ENCODE results near the gene OR4M2.
"Not testable (repeated sequence)": the region's sequence is repeated elsewhere in the genome, so short reads cannot be mapped to it uniquely, and the experiment has no call there.

The OR4M2 gene, protein sequence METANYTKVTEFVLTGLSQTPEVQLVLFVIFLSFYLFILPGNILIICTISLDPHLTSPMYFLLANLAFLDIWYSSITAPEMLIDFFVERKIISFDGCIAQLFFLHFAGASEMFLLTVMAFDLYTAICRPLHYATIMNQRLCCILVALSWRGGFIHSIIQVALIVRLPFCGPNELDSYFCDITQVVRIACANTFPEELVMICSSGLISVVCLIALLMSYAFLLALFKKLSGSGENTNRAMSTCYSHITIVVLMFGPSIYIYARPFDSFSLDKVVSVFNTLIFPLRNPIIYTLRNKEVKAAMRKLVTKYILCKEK

DNA sequence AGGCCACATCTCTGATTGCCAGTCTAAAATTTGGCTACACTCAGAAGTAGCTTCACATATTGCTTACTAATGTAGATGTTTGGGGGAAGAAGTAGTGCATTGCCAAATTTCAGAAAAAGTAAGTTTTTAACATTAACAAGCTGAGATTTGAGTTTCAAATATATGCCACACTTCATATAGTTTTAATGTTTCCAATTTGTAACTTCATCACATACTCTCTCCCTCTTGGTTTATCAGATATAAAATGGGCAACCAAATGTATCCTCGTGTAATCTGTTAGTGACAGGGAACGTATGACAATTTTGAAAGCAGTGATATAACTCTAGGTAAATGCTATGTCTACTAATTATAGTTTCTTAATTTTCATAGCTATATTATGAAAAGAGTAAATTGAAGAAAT lies at the start of gene OR4M2:
TSS of gene OR4M2 (plus strand) at position 301 of the 400 bp plus-strand sequence. CDS start at position 399, 98 bp downstream.
- DNase-seq (ENCODE audit: low read depth) = not testable (repeated sequence)

DNA sequence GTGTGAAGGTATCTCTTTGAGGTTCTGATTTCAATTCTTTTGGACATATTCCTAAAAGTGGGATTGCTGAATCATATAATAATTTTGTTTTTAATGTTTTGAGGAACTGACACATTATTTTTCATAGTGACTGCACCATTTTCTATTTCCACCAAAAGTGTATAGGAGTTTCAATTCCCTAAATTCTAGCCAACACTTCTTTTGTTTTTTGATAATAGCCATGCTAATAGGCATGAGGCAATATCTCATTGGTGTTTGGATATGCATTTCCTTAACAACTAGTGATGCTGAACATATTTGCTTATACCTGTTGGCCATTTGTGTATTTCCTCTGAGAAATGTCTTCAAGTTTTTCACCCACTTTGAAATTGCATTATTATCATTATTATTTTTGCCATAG lies 11.1 kb upstream of the OR4M2 start:
- not testable (repeated sequence) for DNase-seq (ENCODE audit: low read depth)

DNA sequence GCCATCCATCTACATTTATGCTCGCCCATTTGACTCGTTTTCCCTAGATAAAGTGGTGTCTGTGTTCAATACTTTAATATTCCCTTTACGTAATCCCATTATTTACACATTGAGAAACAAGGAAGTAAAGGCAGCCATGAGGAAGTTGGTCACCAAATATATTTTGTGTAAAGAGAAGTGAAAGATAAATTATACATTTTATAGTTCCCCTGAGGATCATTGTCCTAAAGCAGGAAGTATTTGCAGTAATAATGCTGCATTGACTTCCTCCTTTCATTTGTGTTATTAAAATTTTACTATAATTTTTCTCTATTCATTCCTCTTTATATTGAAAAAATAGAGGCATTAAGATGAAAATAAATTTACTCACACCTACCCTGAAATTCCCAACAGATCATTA lies 1.1 kb downstream of the OR4M2 start:
- DNase-seq (ENCODE audit: low read depth) = not testable (repeated sequence)

DNA sequence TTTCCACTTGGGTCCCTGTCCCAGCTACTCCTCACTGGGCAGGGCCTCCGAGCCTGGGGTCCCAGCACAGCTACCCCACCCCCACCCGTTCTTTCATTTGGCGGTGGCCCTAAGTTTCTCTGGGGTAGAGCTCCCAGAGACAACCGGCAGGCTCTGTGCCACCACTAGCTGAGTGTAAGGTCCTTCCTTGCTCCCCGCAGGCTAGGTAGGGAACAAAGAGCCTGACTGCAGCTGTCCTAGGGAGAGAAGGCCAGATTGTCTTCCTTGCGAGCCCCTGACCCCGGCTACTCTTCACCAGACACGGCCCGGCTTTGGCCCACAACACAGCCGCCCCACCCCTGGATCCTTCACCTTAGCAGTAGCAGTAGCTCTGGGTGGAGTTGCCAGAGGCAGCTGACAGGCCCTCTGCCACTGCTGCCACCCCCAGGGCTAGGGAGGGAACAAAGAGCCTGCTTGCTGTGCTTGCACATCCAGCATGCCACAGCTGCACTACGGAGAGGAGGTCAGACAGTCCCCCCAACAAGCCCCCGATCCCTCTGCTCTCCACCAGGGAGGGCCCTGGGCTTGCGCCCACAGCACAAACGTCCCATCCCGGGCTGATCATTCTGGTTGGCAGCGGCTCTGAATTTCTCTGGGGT lies 18.4 kb downstream of the OR4M2 start:
- not testable (repeated sequence) for DNase-seq (ENCODE audit: low read depth)

DNA sequence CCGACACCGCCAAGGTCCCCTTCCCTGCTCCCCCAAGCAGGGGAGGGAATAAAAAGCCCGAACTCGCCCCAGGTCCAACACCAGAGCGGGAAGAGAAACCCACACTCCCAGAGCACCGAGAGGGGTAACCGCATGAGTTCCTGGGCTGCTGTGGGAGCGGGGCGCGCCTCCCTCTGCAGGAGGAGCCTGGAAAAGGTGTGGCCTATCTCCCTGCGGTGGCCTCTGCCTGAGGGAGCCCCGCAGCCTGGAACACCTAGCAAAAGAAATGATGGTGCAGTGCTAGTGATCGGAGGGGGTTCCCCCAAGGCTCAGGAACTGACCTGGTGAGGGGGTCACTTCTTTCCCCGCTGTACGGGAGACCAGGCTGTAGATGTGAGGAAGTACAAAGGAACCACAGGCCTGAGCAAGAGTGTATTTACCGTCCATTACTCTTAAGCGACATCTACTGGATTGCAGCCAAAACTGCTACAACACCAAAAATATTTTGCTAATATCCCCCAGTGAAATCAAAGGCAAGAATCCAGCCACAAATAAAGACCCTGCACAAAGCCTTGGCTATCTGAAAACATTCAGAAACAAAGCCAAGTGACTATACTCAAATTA lies 19.1 kb downstream of the OR4M2 start:
- not testable (repeated sequence) for DNase-seq (ENCODE audit: low read depth)

DNA sequence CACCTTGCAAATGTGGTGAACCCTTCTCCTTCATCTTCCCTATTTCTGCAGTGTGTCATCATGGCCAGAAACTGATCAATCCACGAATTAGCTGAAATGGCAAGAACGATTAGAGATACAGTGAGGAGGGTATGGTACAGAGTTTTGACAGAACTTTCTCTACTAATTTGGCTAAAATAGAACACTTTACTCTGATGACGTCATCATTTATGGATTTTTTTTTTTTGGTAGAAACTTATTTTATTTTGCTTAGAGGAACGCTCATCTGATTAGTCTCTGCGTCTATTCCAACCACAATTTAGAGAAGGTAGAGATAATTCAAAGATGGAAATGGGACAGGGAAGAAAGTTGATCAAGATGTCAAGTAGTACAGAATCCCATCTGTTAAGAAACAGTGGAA lies 41.7 kb downstream of the OR4M2 start:
- not testable (repeated sequence) for DNase-seq (ENCODE audit: low read depth)

Data from amniotic epithelial cell (primary cell).